HFFc6 (cell line): ENCODE measurements around the gene RANBP10. TPM values are rescaled to one million over a fixed set of nuclear protein-coding genes. Genes with fewer than 3 reads are reported as not detected.
"Not testable (repeated sequence)": the region's sequence is repeated elsewhere in the genome, so short reads cannot be mapped to it uniquely, and the experiment has no call there.

Experiments
- DNase-seq: peaks from one replicate; pipeline ENCODE4 v3.0.0-alpha.2; 2018
- H3K27ac Mint-ChIP-seq: 2 replicates; pipeline ENCODE4 v1.8.0; 2020; ENCODE audit warnings: mild to moderate bottlenecking, mixed read lengths
- H3K27me3 Mint-ChIP-seq: 2 replicates; pipeline ENCODE4 v1.8.0; 2021; ENCODE audit warnings: mild to moderate bottlenecking, moderate library complexity, mixed read lengths; ENCODE audit not compliant: insufficient read depth
- H3K36me3 Mint-ChIP-seq: 2 replicates; pipeline ENCODE4 v1.8.0; 2021; ENCODE audit warnings: low read depth, mixed read lengths
- H3K4me1 Mint-ChIP-seq: 2 replicates; pipeline ENCODE4 v1.8.0; 2020; ENCODE audit warnings: low read depth, mixed read lengths
- H3K4me3 Mint-ChIP-seq: 2 replicates; pipeline ENCODE4 v1.8.0; 2020; ENCODE audit warnings: mild to moderate bottlenecking, moderate library complexity, mixed read lengths
- H3K9me3 Mint-ChIP-seq: 2 replicates; pipeline ENCODE4 v1.8.0; 2020; ENCODE audit warnings: mild to moderate bottlenecking, mixed read lengths
- CTCF ChIP-seq: fragments of 200-600 bp; sonication (generic); IDR thresholded peaks from 2 replicates; pipeline ENCODE4 v1.5.0; 2021; ENCODE audit warnings: antibody characterized with exemption, mild to moderate bottlenecking
- total RNA-seq, 6 experiments: library from RNA; stranded (reverse); fragmentation: NEBNext Ultra II Directional; extraction: Animal tissue kit (Norgen Biotek cat#: 25700); gene quantifications; 2 replicates in 1 of 6; 3 replicates in 5 of 6; pipeline ENCODE4 v1.2.3, GENCODE V29; 2021

Gene RANBP10
- total RNA-seq, 6 experiments from 2014 or later, result 11.5 to 15.6 (median 12.8) TPM

GRCh38 chr16:67694611-67695010 is 111.7 kb downstream of the RANBP10 start:
- H3K27ac Mint-ChIP-seq, result no peak overlapping the region
- peaks cover 6% of the 10 kb centered on the region for H3K9me3 Mint-ChIP-seq
- DNase-seq, result no peak
- H3K36me3 Mint-ChIP-seq, result peaks cover 13% of the 10 kb centered on the region
- no peak for TF ChIP-seq CTCF
- no peak overlapping the region for H3K4me3 Mint-ChIP-seq
- no peaks in the 10 kb centered on the region for H3K27me3 Mint-ChIP-seq
- H3K4me1 Mint-ChIP-seq, result no peaks in the 10 kb centered on the region; the same call in 1 of the 2 replicates

GRCh38 chr16:67693517-67694285 is 112.7 kb downstream of the RANBP10 start:
- H3K27me3 Mint-ChIP-seq, DNase-seq, H3K4me3 Mint-ChIP-seq: not testable (repeated sequence)

GRCh38 chr16:67685388-67686112 is 120.8 kb downstream of the RANBP10 start:
- TF ChIP-seq CTCF, result no peak
- Mint-ChIP-seq H3K27me3 (no peaks in the 10 kb centered on the region), H3K9me3 (no peaks in the 10 kb centered on the region), H3K36me3 (peaks cover 12% of the 10 kb centered on the region; the same call in 1 of the 2 replicates), H3K4me1 (peaks cover 10% of the 10 kb centered on the region), H3K27ac (no peak overlapping the region), H3K4me3 (no peak overlapping the region)
- no peak for DNase-seq

More at GRCh38 chr16:67693517-67694285, 112.7 kb downstream of the RANBP10 start:
- not testable (repeated sequence) for H3K4me1 Mint-ChIP-seq, H3K36me3 Mint-ChIP-seq, H3K9me3 Mint-ChIP-seq, H3K27ac Mint-ChIP-seq

- no peak for TF ChIP-seq CTCF
- peaks cover 12% of the 10 kb centered on the region; the same call in 1 of the 2 replicates for H3K36me3 Mint-ChIP-seq
- no peaks in the 10 kb centered on the region for H3K27me3 Mint-ChIP-seq
- peak; percentile 28 for DNase-seq
- no peaks in the 10 kb centered on the region for H3K9me3 Mint-ChIP-seq
- peak overlapping the region; percentile 36; the same call in 1 of the 2 replicates for H3K4me3 Mint-ChIP-seq
- peaks cover 10% of the 10 kb centered on the region for H3K4me1 Mint-ChIP-seq
- peak overlapping the region; percentile 46 for H3K27ac Mint-ChIP-seq
Measured at GRCh38 chr16:67683767-67684166, 122.6 kb downstream of the RANBP10 start.

- Mint-ChIP-seq H3K27me3 (no peaks in the 10 kb centered on the region), H3K27ac (no peak overlapping the region), H3K4me1 (peaks cover 10% of the 10 kb centered on the region), H3K9me3 (no peaks in the 10 kb centered on the region), H3K4me3 (no peak overlapping the region), H3K36me3 (peaks cover 8% of the 10 kb centered on the region; the same call in 1 of the 2 replicates)
- no peak for DNase-seq
- TF ChIP-seq CTCF, result no peak
Measured at GRCh38 chr16:67679935-67680897, 126.1 kb downstream of the RANBP10 start.
